ENCODE data around the gene ARRDC3. TPM values are rescaled to one million over a fixed set of nuclear protein-coding genes. Genes with fewer than 3 reads are reported as not detected.

The ARRDC3 gene
- total and polyA plus RNA-seq, 10 of the 15 experiments (the other 5 are each of a cell fraction or from before 2014, with no cell fraction given): 2.3 to 14.0 (median 8.6) TPM

DNA sequence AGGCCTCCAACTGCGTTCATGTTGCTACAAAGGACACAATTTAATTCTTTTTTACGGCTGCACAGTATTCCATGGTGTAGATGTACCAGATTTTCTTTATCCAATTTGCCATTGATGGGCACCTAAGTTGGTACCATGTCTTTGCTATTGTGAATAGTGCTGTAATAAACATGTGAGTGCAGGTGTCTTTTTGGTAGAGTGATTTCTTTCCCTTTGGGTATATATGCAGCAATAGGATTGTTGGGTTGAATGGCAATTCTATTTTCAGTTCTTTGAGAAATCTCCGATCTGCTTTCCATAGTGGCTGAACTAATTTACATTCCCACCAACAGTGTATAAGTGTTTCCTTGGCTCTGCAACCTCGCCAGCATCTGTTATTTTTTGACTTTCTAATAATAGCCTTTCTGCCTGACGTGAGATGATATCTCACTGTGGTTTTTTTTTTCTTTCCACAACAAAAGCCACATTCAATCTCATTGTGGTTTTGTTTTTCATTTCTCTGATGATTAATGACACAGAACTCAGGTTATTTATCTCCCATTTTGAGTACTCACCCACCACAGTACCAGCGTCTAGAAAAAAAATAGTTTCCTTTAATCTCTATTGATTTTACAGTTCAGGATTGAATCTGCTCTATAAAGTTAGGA is 21.9 kb downstream of the ARRDC3 start (continued):
- TF ChIP-seq, protein P1, sequence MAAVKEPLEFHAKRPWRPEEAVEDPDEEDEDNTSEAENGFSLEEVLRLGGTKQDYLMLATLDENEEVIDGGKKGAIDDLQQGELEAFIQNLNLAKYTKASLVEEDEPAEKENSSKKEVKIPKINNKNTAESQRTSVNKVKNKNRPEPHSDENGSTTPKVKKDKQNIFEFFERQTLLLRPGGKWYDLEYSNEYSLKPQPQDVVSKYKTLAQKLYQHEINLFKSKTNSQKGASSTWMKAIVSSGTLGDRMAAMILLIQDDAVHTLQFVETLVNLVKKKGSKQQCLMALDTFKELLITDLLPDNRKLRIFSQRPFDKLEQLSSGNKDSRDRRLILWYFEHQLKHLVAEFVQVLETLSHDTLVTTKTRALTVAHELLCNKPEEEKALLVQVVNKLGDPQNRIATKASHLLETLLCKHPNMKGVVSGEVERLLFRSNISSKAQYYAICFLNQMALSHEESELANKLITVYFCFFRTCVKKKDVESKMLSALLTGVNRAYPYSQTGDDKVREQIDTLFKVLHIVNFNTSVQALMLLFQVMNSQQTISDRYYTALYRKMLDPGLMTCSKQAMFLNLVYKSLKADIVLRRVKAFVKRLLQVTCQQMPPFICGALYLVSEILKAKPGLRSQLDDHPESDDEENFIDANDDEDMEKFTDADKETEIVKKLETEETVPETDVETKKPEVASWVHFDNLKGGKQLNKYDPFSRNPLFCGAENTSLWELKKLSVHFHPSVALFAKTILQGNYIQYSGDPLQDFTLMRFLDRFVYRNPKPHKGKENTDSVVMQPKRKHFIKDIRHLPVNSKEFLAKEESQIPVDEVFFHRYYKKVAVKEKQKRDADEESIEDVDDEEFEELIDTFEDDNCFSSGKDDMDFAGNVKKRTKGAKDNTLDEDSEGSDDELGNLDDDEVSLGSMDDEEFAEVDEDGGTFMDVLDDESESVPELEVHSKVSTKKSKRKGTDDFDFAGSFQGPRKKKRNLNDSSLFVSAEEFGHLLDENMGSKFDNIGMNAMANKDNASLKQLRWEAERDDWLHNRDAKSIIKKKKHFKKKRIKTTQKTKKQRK (IDR thresholded peaks at IDR 0.05; ENCODE audit: low read depth, low read length): no peak
- TF ChIP-seq RELA (IDR thresholded peaks at IDR 0.05; ENCODE audit: borderline replicate concordance, partially characterized antibody): no peak
- no peak for TF ChIP-seq RFX5 (IDR thresholded peaks at IDR 0.05; ENCODE audit: low read depth, low read length)
- TF ChIP-seq JUND (IDR thresholded peaks at IDR 0.05; ENCODE audit: low read depth, low read length): no peak
- 0 out of 2 replicates have a peak, but pooled peaks have one; percentile 15 for TF ChIP-seq PAX5 (IDR thresholded peaks at IDR 0.05; ENCODE audit: borderline replicate concordance, low read depth, low read length)
- TF ChIP-seq, protein P2, sequence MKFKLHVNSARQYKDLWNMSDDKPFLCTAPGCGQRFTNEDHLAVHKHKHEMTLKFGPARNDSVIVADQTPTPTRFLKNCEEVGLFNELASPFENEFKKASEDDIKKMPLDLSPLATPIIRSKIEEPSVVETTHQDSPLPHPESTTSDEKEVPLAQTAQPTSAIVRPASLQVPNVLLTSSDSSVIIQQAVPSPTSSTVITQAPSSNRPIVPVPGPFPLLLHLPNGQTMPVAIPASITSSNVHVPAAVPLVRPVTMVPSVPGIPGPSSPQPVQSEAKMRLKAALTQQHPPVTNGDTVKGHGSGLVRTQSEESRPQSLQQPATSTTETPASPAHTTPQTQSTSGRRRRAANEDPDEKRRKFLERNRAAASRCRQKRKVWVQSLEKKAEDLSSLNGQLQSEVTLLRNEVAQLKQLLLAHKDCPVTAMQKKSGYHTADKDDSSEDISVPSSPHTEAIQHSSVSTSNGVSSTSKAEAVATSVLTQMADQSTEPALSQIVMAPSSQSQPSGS (IDR thresholded peaks at IDR 0.05; ENCODE audit: low read length): peak; percentile 80
- no peak for TF ChIP-seq ZNF207 (IDR thresholded peaks at IDR 0.05; ENCODE audit: borderline replicate concordance)
- TF ChIP-seq HDGF (IDR thresholded peaks at IDR 0.05): no peak
- TF ChIP-seq, protein P3, sequence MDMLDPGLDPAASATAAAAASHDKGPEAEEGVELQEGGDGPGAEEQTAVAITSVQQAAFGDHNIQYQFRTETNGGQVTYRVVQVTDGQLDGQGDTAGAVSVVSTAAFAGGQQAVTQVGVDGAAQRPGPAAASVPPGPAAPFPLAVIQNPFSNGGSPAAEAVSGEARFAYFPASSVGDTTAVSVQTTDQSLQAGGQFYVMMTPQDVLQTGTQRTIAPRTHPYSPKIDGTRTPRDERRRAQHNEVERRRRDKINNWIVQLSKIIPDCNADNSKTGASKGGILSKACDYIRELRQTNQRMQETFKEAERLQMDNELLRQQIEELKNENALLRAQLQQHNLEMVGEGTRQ (IDR thresholded peaks at IDR 0.05; ENCODE audit: borderline replicate concordance, low read depth, low read length): no peak
- TF ChIP-seq, protein P4, sequence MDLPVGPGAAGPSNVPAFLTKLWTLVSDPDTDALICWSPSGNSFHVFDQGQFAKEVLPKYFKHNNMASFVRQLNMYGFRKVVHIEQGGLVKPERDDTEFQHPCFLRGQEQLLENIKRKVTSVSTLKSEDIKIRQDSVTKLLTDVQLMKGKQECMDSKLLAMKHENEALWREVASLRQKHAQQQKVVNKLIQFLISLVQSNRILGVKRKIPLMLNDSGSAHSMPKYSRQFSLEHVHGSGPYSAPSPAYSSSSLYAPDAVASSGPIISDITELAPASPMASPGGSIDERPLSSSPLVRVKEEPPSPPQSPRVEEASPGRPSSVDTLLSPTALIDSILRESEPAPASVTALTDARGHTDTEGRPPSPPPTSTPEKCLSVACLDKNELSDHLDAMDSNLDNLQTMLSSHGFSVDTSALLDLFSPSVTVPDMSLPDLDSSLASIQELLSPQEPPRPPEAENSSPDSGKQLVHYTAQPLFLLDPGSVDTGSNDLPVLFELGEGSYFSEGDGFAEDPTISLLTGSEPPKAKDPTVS (IDR thresholded peaks at IDR 0.05; ENCODE audit: low read depth, low read length): no peak
- TF ChIP-seq CREM (IDR thresholded peaks at IDR 0.05; ENCODE audit: low read depth): peak; percentile 39; the same call in 1 of the 2 replicates
- TF ChIP-seq, protein P5, sequence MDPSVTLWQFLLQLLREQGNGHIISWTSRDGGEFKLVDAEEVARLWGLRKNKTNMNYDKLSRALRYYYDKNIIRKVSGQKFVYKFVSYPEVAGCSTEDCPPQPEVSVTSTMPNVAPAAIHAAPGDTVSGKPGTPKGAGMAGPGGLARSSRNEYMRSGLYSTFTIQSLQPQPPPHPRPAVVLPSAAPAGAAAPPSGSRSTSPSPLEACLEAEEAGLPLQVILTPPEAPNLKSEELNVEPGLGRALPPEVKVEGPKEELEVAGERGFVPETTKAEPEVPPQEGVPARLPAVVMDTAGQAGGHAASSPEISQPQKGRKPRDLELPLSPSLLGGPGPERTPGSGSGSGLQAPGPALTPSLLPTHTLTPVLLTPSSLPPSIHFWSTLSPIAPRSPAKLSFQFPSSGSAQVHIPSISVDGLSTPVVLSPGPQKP (IDR thresholded peaks at IDR 0.05; ENCODE audit: low read depth, low read length): no peak
- TF ChIP-seq EGR1 (IDR thresholded peaks at IDR 0.05; ENCODE audit: borderline replicate concordance in 1 of 2, low read depth in 2 of 2, low read length in 2 of 2): no peak
- peak; percentile 99 for TF ChIP-seq RUNX3 (IDR thresholded peaks at IDR 0.05; ENCODE audit: low read length)
- no peak for TF ChIP-seq POLR2A (IDR thresholded peaks at IDR 0.05; ENCODE audit: low read depth, low read length)
- TF ChIP-seq, protein P6, sequence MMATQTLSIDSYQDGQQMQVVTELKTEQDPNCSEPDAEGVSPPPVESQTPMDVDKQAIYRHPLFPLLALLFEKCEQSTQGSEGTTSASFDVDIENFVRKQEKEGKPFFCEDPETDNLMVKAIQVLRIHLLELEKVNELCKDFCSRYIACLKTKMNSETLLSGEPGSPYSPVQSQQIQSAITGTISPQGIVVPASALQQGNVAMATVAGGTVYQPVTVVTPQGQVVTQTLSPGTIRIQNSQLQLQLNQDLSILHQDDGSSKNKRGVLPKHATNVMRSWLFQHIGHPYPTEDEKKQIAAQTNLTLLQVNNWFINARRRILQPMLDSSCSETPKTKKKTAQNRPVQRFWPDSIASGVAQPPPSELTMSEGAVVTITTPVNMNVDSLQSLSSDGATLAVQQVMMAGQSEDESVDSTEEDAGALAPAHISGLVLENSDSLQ (IDR thresholded peaks at IDR 0.05): peak; percentile 51; the same call in 1 of the 2 replicates
- no peak for TF ChIP-seq TAF1 (IDR thresholded peaks at IDR 0.05; ENCODE audit: borderline replicate concordance, low read depth, low read length)
